WTC11 (cell line): ENCODE results near the gene FLCN. TPM values are rescaled to one million over a fixed set of nuclear protein-coding genes. Genes with fewer than 3 reads are reported as not detected.

Source experiments
- ATAC-seq: fragments of 200-7000 bp; cut with Tn5 transposase; 2 replicates; pipeline ENCODE4 v1.10.0; 2021; ENCODE audit warnings: mild to moderate bottlenecking, moderate library complexity
- CTCF ChIA-PET: fragments of 300-600 bp; sonication (Branson Sonifier 250); formaldehyde crosslinking; loops from one replicate; lab custom pipeline; 2021; ENCODE audit warnings: antibody characterized with exemption; lab: Charles Lee
- POLR2A ChIA-PET: fragments of 350-600 bp; sonication (Branson Sonifier 250); formaldehyde crosslinking; loops from one replicate; lab custom pipeline; 2021; ENCODE audit warnings: antibody characterized with exemption; lab: Charles Lee
- DNase-seq: peaks from one replicate; pipeline ENCODE4 v3.0.0; 2021; ENCODE audit warnings: low spot score
- H3K27ac Mint-ChIP-seq: 2 replicates; pipeline ENCODE4 v1.8.0; 2021; ENCODE audit warnings: mixed read lengths
- H3K27me3 Mint-ChIP-seq: 2 replicates; pipeline ENCODE4 v1.8.0; 2021; ENCODE audit warnings: low read depth, mild to moderate bottlenecking, moderate library complexity, mixed read lengths
- H3K36me3 Mint-ChIP-seq: 2 replicates; pipeline ENCODE4 v1.8.0; 2021; ENCODE audit warnings: mixed read lengths
- H3K4me1 Mint-ChIP-seq: 2 replicates; pipeline ENCODE4 v1.8.0; 2022; ENCODE audit warnings: mixed read lengths
- H3K4me3 Mint-ChIP-seq: 2 replicates; pipeline ENCODE4 v1.8.0; 2021; ENCODE audit warnings: mild to moderate bottlenecking, moderate library complexity, mixed read lengths
- H3K9me3 Mint-ChIP-seq: 2 replicates; pipeline ENCODE4 v1.8.0; 2021; ENCODE audit warnings: mixed read lengths
- FOXJ3 ChIP-seq: sonication (generic); formaldehyde crosslinking; IDR thresholded peaks from 2 replicates; pipeline ENCODE4 v1.9.0; 2021; ENCODE audit warnings: missing genetic modification reagents, mild to moderate bottlenecking, borderline replicate concordance
- GRHL2 ChIP-seq: fragments of 250-450 bp; sonication (Bioruptor Pico); IDR thresholded peaks from 2 replicates; pipeline ENCODE4 v1.8.0; 2022; ENCODE audit warnings: mild to moderate bottlenecking, moderate library complexity; ENCODE audit not compliant: insufficient replicate concordance, severe bottlenecking
- NFYB ChIP-seq: sonication (generic); formaldehyde crosslinking; conservative IDR thresholded peaks from 2 replicates; pipeline ENCODE4 v1.8.0; 2022; ENCODE audit warnings: low read depth, missing genetic modification reagents
- RELA ChIP-seq: sonication (generic); formaldehyde crosslinking; IDR thresholded peaks from 2 replicates; pipeline ENCODE4 v1.8.1; 2022; ENCODE audit warnings: missing genetic modification reagents, mild to moderate bottlenecking, borderline replicate concordance
- ZNF138 ChIP-seq: sonication (generic); formaldehyde crosslinking; conservative IDR thresholded peaks from 2 replicates; pipeline ENCODE4 v1.8.1; 2022; ENCODE audit warnings: mild to moderate bottlenecking, moderate library complexity, missing genetic modification reagents
- ZNF425 ChIP-seq: fragments of 250-450 bp; sonication (Bioruptor Pico); conservative IDR thresholded peaks from 2 replicates; pipeline ENCODE4 v1.9.0; 2021; ENCODE audit warnings: mild to moderate bottlenecking
- total RNA-seq: library from RNA; stranded (reverse); gene quantifications from 3 replicates; pipeline ENCODE4 v1.2.3, GENCODE V29; 2021
- TF ChIP-seq, protein P1 (sequence below): fragments of 250-450 bp; sonication (Bioruptor Pico); IDR thresholded peaks from 2 replicates; pipeline ENCODE4 v1.9.0; 2021; ENCODE audit warnings: mild to moderate bottlenecking, borderline replicate concordance
- TF ChIP-seq, protein P2 (sequence below): sonication (generic); formaldehyde crosslinking; IDR thresholded peaks from 2 replicates; pipeline ENCODE4 v1.8.1; 2023; ENCODE audit warnings: mild to moderate bottlenecking, missing genetic modification reagents, moderate library complexity
- TF ChIP-seq, protein P3 (sequence below): sonication (generic); formaldehyde crosslinking; IDR thresholded peaks from 2 replicates; pipeline ENCODE4 v1.8.1; 2022; ENCODE audit warnings: mild to moderate bottlenecking, moderate library complexity, missing genetic modification reagents
- TF ChIP-seq, protein P4 (sequence below): sonication (generic); formaldehyde crosslinking; IDR thresholded peaks from 2 replicates; pipeline ENCODE4 v1.8.1; 2023; ENCODE audit warnings: mild to moderate bottlenecking, missing genetic modification reagents
- TF ChIP-seq, protein P5 (sequence below): sonication (generic); formaldehyde crosslinking; conservative IDR thresholded peaks from 2 replicates; pipeline ENCODE4 v1.8.1; 2023; ENCODE audit warnings: mild to moderate bottlenecking, low read depth, missing genetic modification reagents, moderate library complexity

The FLCN gene
- total RNA-seq, 1 experiment from 2014 or later, result 40.8 TPM

DNA sequence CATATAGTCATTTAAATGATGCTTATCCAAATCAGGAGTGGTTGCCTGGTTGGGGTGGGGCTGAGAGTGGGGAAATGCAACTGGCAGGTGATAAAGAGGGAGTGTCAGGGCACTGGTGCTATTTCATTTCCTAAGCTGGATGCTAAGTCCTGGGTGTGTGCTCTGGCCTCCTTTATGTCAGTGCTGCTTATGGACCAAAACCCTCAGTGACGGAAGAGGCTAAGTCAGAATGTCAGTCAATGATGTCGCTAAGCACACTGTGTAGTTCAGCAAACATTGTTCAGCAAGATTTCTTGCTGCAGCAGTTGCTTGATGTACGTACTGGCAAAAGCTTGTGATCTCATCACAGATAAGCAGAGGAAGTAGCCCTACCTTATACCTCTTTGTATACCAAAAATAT is 16.4 kb upstream of the FLCN start (continued):
- TF ChIP-seq, protein P1, sequence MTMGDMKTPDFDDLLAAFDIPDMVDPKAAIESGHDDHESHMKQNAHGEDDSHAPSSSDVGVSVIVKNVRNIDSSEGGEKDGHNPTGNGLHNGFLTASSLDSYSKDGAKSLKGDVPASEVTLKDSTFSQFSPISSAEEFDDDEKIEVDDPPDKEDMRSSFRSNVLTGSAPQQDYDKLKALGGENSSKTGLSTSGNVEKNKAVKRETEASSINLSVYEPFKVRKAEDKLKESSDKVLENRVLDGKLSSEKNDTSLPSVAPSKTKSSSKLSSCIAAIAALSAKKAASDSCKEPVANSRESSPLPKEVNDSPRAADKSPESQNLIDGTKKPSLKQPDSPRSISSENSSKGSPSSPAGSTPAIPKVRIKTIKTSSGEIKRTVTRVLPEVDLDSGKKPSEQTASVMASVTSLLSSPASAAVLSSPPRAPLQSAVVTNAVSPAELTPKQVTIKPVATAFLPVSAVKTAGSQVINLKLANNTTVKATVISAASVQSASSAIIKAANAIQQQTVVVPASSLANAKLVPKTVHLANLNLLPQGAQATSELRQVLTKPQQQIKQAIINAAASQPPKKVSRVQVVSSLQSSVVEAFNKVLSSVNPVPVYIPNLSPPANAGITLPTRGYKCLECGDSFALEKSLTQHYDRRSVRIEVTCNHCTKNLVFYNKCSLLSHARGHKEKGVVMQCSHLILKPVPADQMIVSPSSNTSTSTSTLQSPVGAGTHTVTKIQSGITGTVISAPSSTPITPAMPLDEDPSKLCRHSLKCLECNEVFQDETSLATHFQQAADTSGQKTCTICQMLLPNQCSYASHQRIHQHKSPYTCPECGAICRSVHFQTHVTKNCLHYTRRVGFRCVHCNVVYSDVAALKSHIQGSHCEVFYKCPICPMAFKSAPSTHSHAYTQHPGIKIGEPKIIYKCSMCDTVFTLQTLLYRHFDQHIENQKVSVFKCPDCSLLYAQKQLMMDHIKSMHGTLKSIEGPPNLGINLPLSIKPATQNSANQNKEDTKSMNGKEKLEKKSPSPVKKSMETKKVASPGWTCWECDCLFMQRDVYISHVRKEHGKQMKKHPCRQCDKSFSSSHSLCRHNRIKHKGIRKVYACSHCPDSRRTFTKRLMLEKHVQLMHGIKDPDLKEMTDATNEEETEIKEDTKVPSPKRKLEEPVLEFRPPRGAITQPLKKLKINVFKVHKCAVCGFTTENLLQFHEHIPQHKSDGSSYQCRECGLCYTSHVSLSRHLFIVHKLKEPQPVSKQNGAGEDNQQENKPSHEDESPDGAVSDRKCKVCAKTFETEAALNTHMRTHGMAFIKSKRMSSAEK (CRISPR knock-in tag), result no peak
- no peak for TF ChIP-seq GRHL2 (CRISPR knock-in tag)
- TF ChIP-seq, protein P2, sequence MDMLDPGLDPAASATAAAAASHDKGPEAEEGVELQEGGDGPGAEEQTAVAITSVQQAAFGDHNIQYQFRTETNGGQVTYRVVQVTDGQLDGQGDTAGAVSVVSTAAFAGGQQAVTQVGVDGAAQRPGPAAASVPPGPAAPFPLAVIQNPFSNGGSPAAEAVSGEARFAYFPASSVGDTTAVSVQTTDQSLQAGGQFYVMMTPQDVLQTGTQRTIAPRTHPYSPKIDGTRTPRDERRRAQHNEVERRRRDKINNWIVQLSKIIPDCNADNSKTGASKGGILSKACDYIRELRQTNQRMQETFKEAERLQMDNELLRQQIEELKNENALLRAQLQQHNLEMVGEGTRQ (CRISPR knock-in tag), result no peak
- TF ChIP-seq ZNF425 (CRISPR knock-in tag), result no peak
- TF ChIP-seq, all 79 proteins: peak for 0

DNA sequence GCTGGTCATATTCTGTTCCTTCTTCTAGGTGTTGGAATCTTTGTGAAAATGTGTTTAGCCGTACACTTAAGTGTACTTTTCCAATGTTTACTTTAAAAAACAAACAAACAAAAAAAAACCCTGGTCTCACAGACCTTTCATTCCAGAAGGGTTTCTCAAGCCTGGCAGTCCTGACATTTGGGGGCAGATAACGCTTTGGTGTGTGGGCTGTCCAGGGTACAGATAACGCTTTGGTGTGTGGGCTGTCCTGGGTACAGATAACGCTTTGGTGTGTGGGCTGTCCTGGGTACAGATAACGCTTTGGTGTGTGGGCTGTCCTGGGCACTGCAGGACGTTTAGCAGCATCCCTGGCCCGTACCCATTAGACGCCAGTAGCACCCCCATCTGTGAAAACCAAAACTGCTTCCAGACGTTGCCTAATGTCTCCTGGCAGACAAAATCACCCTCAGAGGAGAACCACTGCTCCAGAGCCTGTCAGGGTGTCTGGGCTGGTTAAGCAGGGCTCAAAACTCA is 15.2 kb upstream of the FLCN start:
- no peak for ATAC-seq
- no peak for TF ChIP-seq FOXJ3 (CRISPR knock-in tag)
- TF ChIP-seq, protein P3, sequence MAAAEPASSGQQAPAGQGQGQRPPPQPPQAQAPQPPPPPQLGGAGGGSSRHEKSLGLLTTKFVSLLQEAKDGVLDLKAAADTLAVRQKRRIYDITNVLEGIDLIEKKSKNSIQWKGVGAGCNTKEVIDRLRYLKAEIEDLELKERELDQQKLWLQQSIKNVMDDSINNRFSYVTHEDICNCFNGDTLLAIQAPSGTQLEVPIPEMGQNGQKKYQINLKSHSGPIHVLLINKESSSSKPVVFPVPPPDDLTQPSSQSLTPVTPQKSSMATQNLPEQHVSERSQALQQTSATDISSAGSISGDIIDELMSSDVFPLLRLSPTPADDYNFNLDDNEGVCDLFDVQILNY (CRISPR knock-in tag), result no peak
- TF ChIP-seq, protein P4, sequence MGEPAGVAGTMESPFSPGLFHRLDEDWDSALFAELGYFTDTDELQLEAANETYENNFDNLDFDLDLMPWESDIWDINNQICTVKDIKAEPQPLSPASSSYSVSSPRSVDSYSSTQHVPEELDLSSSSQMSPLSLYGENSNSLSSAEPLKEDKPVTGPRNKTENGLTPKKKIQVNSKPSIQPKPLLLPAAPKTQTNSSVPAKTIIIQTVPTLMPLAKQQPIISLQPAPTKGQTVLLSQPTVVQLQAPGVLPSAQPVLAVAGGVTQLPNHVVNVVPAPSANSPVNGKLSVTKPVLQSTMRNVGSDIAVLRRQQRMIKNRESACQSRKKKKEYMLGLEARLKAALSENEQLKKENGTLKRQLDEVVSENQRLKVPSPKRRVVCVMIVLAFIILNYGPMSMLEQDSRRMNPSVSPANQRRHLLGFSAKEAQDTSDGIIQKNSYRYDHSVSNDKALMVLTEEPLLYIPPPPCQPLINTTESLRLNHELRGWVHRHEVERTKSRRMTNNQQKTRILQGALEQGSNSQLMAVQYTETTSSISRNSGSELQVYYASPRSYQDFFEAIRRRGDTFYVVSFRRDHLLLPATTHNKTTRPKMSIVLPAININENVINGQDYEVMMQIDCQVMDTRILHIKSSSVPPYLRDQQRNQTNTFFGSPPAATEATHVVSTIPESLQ (CRISPR knock-in tag), result no peak
- TF ChIP-seq, protein P5, sequence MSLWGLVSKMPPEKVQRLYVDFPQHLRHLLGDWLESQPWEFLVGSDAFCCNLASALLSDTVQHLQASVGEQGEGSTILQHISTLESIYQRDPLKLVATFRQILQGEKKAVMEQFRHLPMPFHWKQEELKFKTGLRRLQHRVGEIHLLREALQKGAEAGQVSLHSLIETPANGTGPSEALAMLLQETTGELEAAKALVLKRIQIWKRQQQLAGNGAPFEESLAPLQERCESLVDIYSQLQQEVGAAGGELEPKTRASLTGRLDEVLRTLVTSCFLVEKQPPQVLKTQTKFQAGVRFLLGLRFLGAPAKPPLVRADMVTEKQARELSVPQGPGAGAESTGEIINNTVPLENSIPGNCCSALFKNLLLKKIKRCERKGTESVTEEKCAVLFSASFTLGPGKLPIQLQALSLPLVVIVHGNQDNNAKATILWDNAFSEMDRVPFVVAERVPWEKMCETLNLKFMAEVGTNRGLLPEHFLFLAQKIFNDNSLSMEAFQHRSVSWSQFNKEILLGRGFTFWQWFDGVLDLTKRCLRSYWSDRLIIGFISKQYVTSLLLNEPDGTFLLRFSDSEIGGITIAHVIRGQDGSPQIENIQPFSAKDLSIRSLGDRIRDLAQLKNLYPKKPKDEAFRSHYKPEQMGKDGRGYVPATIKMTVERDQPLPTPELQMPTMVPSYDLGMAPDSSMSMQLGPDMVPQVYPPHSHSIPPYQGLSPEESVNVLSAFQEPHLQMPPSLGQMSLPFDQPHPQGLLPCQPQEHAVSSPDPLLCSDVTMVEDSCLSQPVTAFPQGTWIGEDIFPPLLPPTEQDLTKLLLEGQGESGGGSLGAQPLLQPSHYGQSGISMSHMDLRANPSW (CRISPR knock-in tag), result no peak
- TF ChIP-seq NFYB (CRISPR knock-in tag), result no peak
- TF ChIP-seq RELA (CRISPR knock-in tag), result no peak
- TF ChIP-seq ZNF138 (CRISPR knock-in tag), result no peak
- TF ChIP-seq, all 79 proteins: peak for 0
- ChIA-PET CTCF (interaction anchor here (1.0 kb wide), 1 partner anchor 110 kb away, joined by 3 read pairs; no protein-coding TSS in a partner anchor), POLR2A (no interaction called here)
- DNase-seq, result no peak
- no peaks in the 10 kb centered on the region for H3K9me3 Mint-ChIP-seq
- no peaks in the 10 kb centered on the region for H3K4me1 Mint-ChIP-seq
- H3K36me3 Mint-ChIP-seq, result peaks cover 54% of the 10 kb centered on the region
- no peak overlapping the region for H3K4me3 Mint-ChIP-seq
- no peaks in the 10 kb centered on the region for H3K27me3 Mint-ChIP-seq
- H3K27ac Mint-ChIP-seq, result no peak overlapping the region
